PFSK-1 (cell line): ENCODE data around the gene IFI35.

Source experiments
- FOXP2 ChIP-seq: optimal IDR thresholded peaks from 2 replicates; pipeline ENCODE3; 2011; ENCODE audit warnings: borderline replicate concordance, control low read depth, inconsistent platforms; ENCODE audit not compliant: insufficient read depth; ENCODE audit errors: extremely low read length, extremely low read depth
- POLR2AphosphoS5 ChIP-seq: IDR thresholded peaks from 2 replicates; pipeline ENCODE4 v1.6.1; 2012; ENCODE audit warnings: low read depth, mild to moderate bottlenecking, control low read depth, low read length, moderate library complexity
- REST ChIP-seq, 2 experiments: IDR thresholded peaks; 2 replicates each; pipeline versions ENCODE4 v1.6.1 to v1.8.0; 2011 to 2012; ENCODE audit warnings: low read depth in 2 of 2, low read length in 2 of 2, control low read depth in 1 of 2, inconsistent platforms in 1 of 2, mild to moderate bottlenecking in 1 of 2, moderate library complexity in 1 of 2; ENCODE audit not compliant: insufficient read depth in 1 of 2
- SIN3A ChIP-seq: IDR thresholded peaks from 2 replicates; pipeline ENCODE4 v1.6.1; 2012; ENCODE audit warnings: mild to moderate bottlenecking, low read length, moderate library complexity, borderline replicate concordance; ENCODE audit not compliant: insufficient read depth
- TAF1 ChIP-seq: IDR thresholded peaks from 2 replicates; pipeline ENCODE4 v1.6.1; 2012; ENCODE audit warnings: low read length, control low read depth, borderline replicate concordance; ENCODE audit not compliant: insufficient read depth

Gene IFI35

GRCh38 chr17:43062984-43063638, 56.5 kb downstream of the IFI35 start:
- TF ChIP-seq FOXP2 (no peak), REST (IDR thresholded peaks at IDR 0.05; ENCODE audit: insufficient read depth in 1 of 2, low read depth in 2 of 2, low read length in 2 of 2) (no peak), SIN3A (no peak), POLR2AphosphoS5 (no peak), TAF1 (no peak)
